Uterus (tissue), 2 donors: ENCODE measurements around the gene KITLG.

Experiments used
- POLR2A ChIP-seq, 2 donors: fragments of 450-650 bp; IDR thresholded peaks; one replicate each; pipeline ENCODE4 v1.6.1; 2016; ENCODE audit warnings: antibody characterized with exemption in 2 of 2, mild to moderate bottlenecking in 1 of 2, moderate library complexity in 1 of 2
- TF ChIP-seq, protein P1 (sequence below), 4 experiments: fragments of 200-600 bp in 2 of 4; fragments of 450-650 bp in 2 of 4; sonication (generic) in 2 of 4; IDR thresholded peaks; one replicate each; pipeline ENCODE4 v1.5.1; 2016 to 2019; ENCODE audit warnings: antibody characterized with exemption in 4 of 4, mild to moderate bottlenecking in 2 of 4, moderate library complexity in 1 of 4

GRCh38 chr12:88570103-88570502, 10.2 kb downstream of the KITLG start:
- TF ChIP-seq, protein P1, sequence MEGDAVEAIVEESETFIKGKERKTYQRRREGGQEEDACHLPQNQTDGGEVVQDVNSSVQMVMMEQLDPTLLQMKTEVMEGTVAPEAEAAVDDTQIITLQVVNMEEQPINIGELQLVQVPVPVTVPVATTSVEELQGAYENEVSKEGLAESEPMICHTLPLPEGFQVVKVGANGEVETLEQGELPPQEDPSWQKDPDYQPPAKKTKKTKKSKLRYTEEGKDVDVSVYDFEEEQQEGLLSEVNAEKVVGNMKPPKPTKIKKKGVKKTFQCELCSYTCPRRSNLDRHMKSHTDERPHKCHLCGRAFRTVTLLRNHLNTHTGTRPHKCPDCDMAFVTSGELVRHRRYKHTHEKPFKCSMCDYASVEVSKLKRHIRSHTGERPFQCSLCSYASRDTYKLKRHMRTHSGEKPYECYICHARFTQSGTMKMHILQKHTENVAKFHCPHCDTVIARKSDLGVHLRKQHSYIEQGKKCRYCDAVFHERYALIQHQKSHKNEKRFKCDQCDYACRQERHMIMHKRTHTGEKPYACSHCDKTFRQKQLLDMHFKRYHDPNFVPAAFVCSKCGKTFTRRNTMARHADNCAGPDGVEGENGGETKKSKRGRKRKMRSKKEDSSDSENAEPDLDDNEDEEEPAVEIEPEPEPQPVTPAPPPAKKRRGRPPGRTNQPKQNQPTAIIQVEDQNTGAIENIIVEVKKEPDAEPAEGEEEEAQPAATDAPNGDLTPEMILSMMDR (IDR thresholded peaks at IDR 0.05), result no peak
- TF ChIP-seq POLR2A (IDR thresholded peaks at IDR 0.05), result no peak
